Mesenchymal stem cell (in vitro differentiated cells and primary cell): Measurements from ENCODE around the gene GATAD2B.

ENCODE experiments used
- DNase-seq: peaks from one replicate; pipeline ENCODE4 v3.0.0-alpha.2; 2013
- H2AFZ ChIP-seq: one replicate; pipeline ENCODE4 v1.6.1; 2013; ENCODE audit warnings: low read depth, mild to moderate bottlenecking, control low read depth, inconsistent platforms, low read length, moderate library complexity
- H2AK5ac ChIP-seq: 2 replicates; pipeline ENCODE4 v1.6.1; 2013; ENCODE audit warnings: low read length, moderate library complexity, mild to moderate bottlenecking, inconsistent platforms; ENCODE audit not compliant: severe bottlenecking
- H2BK120ac ChIP-seq: one replicate; pipeline ENCODE4 v1.6.1; 2013; ENCODE audit warnings: low read depth, mild to moderate bottlenecking, inconsistent platforms, low read length, moderate library complexity
- H2BK12ac ChIP-seq, 2 experiments: one replicate each; pipeline ENCODE4 v1.6.1; 2013; ENCODE audit warnings: inconsistent platforms in 2 of 2, low read length in 2 of 2, mild to moderate bottlenecking in 2 of 2, moderate library complexity in 2 of 2, control low read depth in 1 of 2
- H2BK15ac ChIP-seq: one replicate; pipeline ENCODE4 v1.6.1; 2013; ENCODE audit warnings: mild to moderate bottlenecking, low read depth, inconsistent platforms; ENCODE audit not compliant: poor library complexity, severe bottlenecking
- H2BK5ac ChIP-seq: 2 replicates; pipeline ENCODE4 v1.6.1; 2013; ENCODE audit warnings: low read depth, mild to moderate bottlenecking, low read length, control low read depth, inconsistent platforms; ENCODE audit not compliant: poor library complexity, severe bottlenecking
- H3K14ac ChIP-seq, 2 experiments: one replicate each; pipeline ENCODE4 v1.6.1; 2013; ENCODE audit warnings: inconsistent platforms in 2 of 2, low read length in 2 of 2, control low read depth in 1 of 2, mild to moderate bottlenecking in 1 of 2, moderate library complexity in 1 of 2
- H3K18ac ChIP-seq, 2 experiments: one replicate each; pipeline ENCODE4 v1.6.1; 2013; ENCODE audit warnings: inconsistent platforms in 2 of 2, low read length in 2 of 2, control low read depth in 1 of 2, low read depth in 1 of 2, mild to moderate bottlenecking in 1 of 2
- H3K23ac ChIP-seq, 2 experiments: one replicate each; pipeline ENCODE4 v1.6.1; 2013; ENCODE audit warnings: inconsistent platforms in 2 of 2, low read length in 2 of 2, mild to moderate bottlenecking in 2 of 2, moderate library complexity in 2 of 2, control low read depth in 1 of 2
- H3K27ac ChIP-seq: 2 replicates; pipeline ENCODE4 v1.5.1; 2013; ENCODE audit warnings: mild to moderate bottlenecking, moderate library complexity, low read length, control low read depth, inconsistent platforms; ENCODE audit not compliant: poor library complexity, severe bottlenecking
- H3K27me3 ChIP-seq, 2 experiments: 2 replicates each; pipeline versions ENCODE4 v1.6.1 to v1.7.0; 2013; ENCODE audit warnings: low read length in 2 of 2, mild to moderate bottlenecking in 2 of 2, moderate library complexity in 2 of 2, control low read depth in 1 of 2, inconsistent platforms in 1 of 2; ENCODE audit not compliant: control insufficient read depth in 1 of 2, insufficient read depth in 1 of 2
- H3K36me3 ChIP-seq, 2 experiments: 2 replicates each; pipeline versions ENCODE4 v1.6.1 to v1.7.0; 2013; ENCODE audit warnings: low read length in 2 of 2, control low read depth in 1 of 2, inconsistent platforms in 1 of 2, low read depth in 1 of 2, mild to moderate bottlenecking in 1 of 2; ENCODE audit not compliant: insufficient read depth in 2 of 2, control insufficient read depth in 1 of 2
- H3K4ac ChIP-seq, 2 experiments: one replicate each; pipeline ENCODE4 v1.6.1; 2013; ENCODE audit warnings: inconsistent platforms in 2 of 2, low read length in 2 of 2, mild to moderate bottlenecking in 2 of 2, moderate library complexity in 2 of 2, control low read depth in 1 of 2, low read depth in 1 of 2
- H3K4me1 ChIP-seq: 2 replicates; pipeline ENCODE4 v1.6.1; 2013; ENCODE audit warnings: low read depth, low read length, control low read depth; ENCODE audit not compliant: control insufficient read depth, insufficient read depth
- H3K4me2 ChIP-seq: 2 replicates; pipeline ENCODE4 v1.6.1; 2013; ENCODE audit warnings: low read length, mild to moderate bottlenecking, inconsistent platforms; ENCODE audit not compliant: poor library complexity, severe bottlenecking
- H3K4me3 ChIP-seq, 2 experiments: 2 replicates each; pipeline versions ENCODE4 v1.5.1 to v1.7.0; 2013; ENCODE audit warnings: low read length in 2 of 2, mild to moderate bottlenecking in 2 of 2, control low read depth in 1 of 2, low read depth in 1 of 2; ENCODE audit not compliant: insufficient read depth in 1 of 2
- H3K79me1 ChIP-seq: replicated peaks from 2 replicates; pipeline ENCODE4 v1.6.1; 2013; ENCODE audit warnings: mild to moderate bottlenecking, control low read depth, low read length, inconsistent platforms; ENCODE audit not compliant: poor library complexity, severe bottlenecking
- H3K9ac ChIP-seq: 2 replicates; pipeline ENCODE4 v1.7.0; 2013; ENCODE audit warnings: mild to moderate bottlenecking, low read length, moderate library complexity
- H3K9me3 ChIP-seq: 2 replicates; pipeline ENCODE4 v1.7.0; 2013; ENCODE audit warnings: mild to moderate bottlenecking, low read length; ENCODE audit not compliant: control insufficient read depth
- H4K8ac ChIP-seq: one replicate; pipeline ENCODE4 v1.6.1; 2013; ENCODE audit warnings: inconsistent platforms, mild to moderate bottlenecking, low read length, moderate library complexity
- H4K91ac ChIP-seq: one replicate; pipeline ENCODE4 v1.6.1; 2013; ENCODE audit warnings: mild to moderate bottlenecking, low read length, inconsistent platforms
- WGBS: methylation state at CpG from one replicate; pipeline ENCODE4 v1.1.7; 2013; ENCODE audit warnings: mixed read lengths; 5-methylcytosine and 5-hydroxymethylcytosine counted together

GATAD2B gene

DNA sequence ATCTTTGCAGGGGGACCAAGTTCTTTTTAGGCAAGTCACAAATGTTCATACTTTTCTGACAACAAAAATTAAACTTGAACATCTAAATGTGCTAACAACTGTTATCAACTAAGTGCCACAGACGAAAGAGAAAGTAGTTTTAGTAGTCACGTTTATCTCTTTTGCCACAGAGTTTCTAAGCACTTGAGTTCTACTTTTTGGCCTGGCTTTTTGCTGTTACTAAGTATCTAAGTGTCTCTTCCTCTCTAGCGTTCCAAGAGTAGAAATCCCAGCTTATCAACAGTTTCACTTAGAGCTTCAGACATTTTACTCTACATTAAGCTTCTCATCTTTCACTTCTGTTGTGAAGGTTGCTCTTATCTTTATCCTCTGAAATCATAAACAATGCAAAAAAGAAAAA lies 34.2 kb downstream of the GATAD2B start:
- Histone ChIP-seq H3K4me2 (no peak overlapping the region), H3K9me3 (no peaks in the 10 kb centered on the region), H3K27me3 (no peaks in the 10 kb centered on the region), H2AFZ (no peak overlapping the region), H4K91ac (no peak overlapping the region), H2BK15ac (no peak overlapping the region), H2BK12ac (no peak overlapping the region), H2BK5ac (no peak overlapping the region), H2BK120ac (no peak overlapping the region), H3K4me3 (peak overlapping the region in 1 of 2 experiments; percentile 63), H3K79me1 (peaks cover 10% of the 10 kb centered on the region), H3K9ac (peak overlapping the region; percentile 78), H2AK5ac (no peak overlapping the region), H3K18ac (no peak overlapping the region), H3K36me3 (peaks cover 5 to 11% of the 10 kb centered on the region in 2 experiments), H4K8ac (no peak overlapping the region), H3K27ac (no peak overlapping the region), H3K4ac (no peak overlapping the region), H3K23ac (no peak overlapping the region), H3K4me1 (peaks cover 1% of the 10 kb centered on the region), H3K14ac (no peak overlapping the region)
- peak; percentile 67 for DNase-seq
- WGBS = 60% methylated on average over 3 of the region's 3 CpGs

DNA sequence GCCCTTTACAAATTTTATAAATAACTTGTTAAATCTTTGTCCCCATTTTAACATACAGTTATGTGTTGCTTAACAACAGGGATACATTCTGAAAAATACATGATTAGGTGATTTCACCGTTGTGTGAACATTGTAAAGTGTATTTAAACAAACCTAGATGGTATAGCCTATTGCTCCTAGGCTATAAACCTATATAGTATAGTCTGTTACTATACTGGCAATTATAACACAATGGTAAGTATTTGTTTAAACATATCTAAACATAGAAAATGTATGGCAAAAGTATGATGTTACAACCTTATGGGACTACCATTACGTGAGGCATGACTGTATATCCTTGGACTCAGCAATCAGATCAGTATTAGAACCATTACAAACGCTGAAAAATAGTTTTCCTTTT lies 36.6 kb downstream of the GATAD2B start:
- no peak overlapping the region for H3K27ac ChIP-seq
- H3K9me3 ChIP-seq = no peaks in the 10 kb centered on the region
- no peak overlapping the region for H3K9ac ChIP-seq
- no peak for DNase-seq
- no peak overlapping the region for H4K91ac ChIP-seq
- H3K4me1 ChIP-seq = peaks cover 3% of the 10 kb centered on the region
- no peak overlapping the region for H2AFZ ChIP-seq
- no peak overlapping the region for H3K4me2 ChIP-seq
- H3K14ac ChIP-seq = no peak overlapping the region
- H3K23ac ChIP-seq = no peak overlapping the region
- H2BK12ac ChIP-seq = no peak overlapping the region
- no peak overlapping the region for H2AK5ac ChIP-seq
- WGBS = 95% methylated on average over 2 of the region's 3 CpGs
- H4K8ac ChIP-seq = no peak overlapping the region
- no peak overlapping the region for H3K4me3 ChIP-seq
- H3K36me3 ChIP-seq = peaks cover 0 to 4% of the 10 kb centered on the region in 2 experiments
- H3K18ac ChIP-seq = no peak overlapping the region
- peaks cover 10% of the 10 kb centered on the region for H3K79me1 ChIP-seq
- no peaks in the 10 kb centered on the region for H3K27me3 ChIP-seq
- H3K4ac ChIP-seq = no peak overlapping the region
- no peak overlapping the region for H2BK5ac ChIP-seq
- no peak overlapping the region for H2BK120ac ChIP-seq
- no peak overlapping the region for H2BK15ac ChIP-seq

DNA sequence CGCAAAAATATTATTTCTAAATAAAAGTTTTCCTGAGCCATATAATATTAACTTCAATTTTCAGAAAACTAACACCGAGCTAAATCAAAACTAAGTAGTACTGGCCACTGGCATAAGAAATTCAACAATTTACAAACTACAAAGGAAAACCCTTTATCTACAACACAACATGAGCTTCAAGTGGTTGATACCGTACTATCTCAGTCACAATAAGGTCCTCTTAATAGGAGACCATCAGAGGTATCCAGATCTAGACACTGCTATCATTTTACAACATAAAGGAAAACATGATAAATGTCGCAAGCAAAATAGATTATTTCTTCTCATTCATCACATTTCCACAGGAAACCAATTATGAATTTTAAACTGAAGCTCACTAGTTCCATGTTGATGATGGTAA lies 39.5 kb downstream of the GATAD2B start:
- 98% methylated on average over 4 of the region's 4 CpGs for whole genome bisulfite sequencing

DNA sequence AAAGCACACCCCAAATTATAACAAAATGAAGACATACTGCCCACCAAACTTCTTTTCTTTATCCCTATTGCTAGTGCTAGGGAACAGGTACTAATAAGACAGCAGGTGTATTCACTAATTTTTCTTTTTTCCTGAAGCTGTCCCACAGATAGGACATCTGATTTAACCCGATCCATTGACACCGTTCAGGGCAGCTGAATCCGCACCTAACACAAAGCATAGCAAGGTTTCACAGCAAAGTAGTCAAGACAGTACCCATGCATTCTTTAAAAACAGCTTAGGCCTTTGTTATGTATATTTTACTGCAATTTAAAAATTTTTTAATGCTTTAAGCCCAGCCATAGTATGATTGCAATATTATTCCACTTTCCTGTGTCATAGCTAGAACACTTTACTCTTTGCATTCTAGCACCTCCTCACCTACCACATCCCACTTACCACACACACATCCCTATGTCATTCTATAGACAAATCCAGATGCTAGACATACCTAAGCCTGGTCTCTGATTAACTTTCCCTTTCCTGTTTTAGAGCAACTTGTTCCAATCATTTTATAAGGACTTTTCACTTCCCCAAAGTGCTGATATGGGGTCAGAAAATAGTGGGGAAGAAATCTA lies 40.4 kb downstream of the GATAD2B start:
- no peak overlapping the region for H3K27ac ChIP-seq
- H3K18ac ChIP-seq = no peak overlapping the region
- H3K36me3 ChIP-seq = peaks cover 0 to 3% of the 10 kb centered on the region in 2 experiments
- no peak overlapping the region for H2AK5ac ChIP-seq
- H3K79me1 ChIP-seq = peaks cover 6% of the 10 kb centered on the region
- 92% methylated on average over 3 of the region's 3 CpGs for WGBS
- no peak overlapping the region for H3K4me2 ChIP-seq
- no peaks in the 10 kb centered on the region for H3K27me3 ChIP-seq
- H2BK15ac ChIP-seq = no peak overlapping the region
- DNase-seq = no peak
- H2BK12ac ChIP-seq = no peak overlapping the region
- H3K9me3 ChIP-seq = no peaks in the 10 kb centered on the region
- no peak overlapping the region for H4K8ac ChIP-seq
- no peak overlapping the region for H4K91ac ChIP-seq
- H3K4me3 ChIP-seq = peak overlapping the region in 1 of 2 experiments; percentile 75
- H2AFZ ChIP-seq = no peak overlapping the region
- no peak overlapping the region for H3K23ac ChIP-seq
- H3K4me1 ChIP-seq = peaks cover 9% of the 10 kb centered on the region
- H3K9ac ChIP-seq = peak overlapping the region; percentile 90
- no peak overlapping the region for H3K14ac ChIP-seq
- H2BK120ac ChIP-seq = no peak overlapping the region
- H2BK5ac ChIP-seq = no peak overlapping the region
- no peak overlapping the region for H3K4ac ChIP-seq

More for the DNA sequence above, 39.5 kb downstream of the GATAD2B start:
- Histone ChIP-seq H3K23ac (no peak overlapping the region), H3K4me2 (no peak overlapping the region), H2BK120ac (no peak overlapping the region), H2AK5ac (no peak overlapping the region), H2BK12ac (no peak overlapping the region), H3K14ac (no peak overlapping the region), H3K36me3 (peaks cover 0 to 3% of the 10 kb centered on the region in 2 experiments), H3K79me1 (peaks cover 3% of the 10 kb centered on the region), H3K27me3 (no peaks in the 10 kb centered on the region), H3K18ac (no peak overlapping the region), H4K91ac (no peak overlapping the region), H4K8ac (no peak overlapping the region), H3K4me3 (no peak overlapping the region), H2BK5ac (no peak overlapping the region), H3K9me3 (no peaks in the 10 kb centered on the region), H3K4ac (no peak overlapping the region), H3K27ac (no peak overlapping the region), H3K4me1 (peaks cover 6% of the 10 kb centered on the region), H3K9ac (no peak overlapping the region), H2BK15ac (no peak overlapping the region), H2AFZ (no peak overlapping the region)
- no peak for DNase-seq
